Naive thymus-derived CD4-positive, alpha-beta T cell (primary cell): ENCODE data around the gene GMPS. TPM values are rescaled to one million over a fixed set of nuclear protein-coding genes. Genes with fewer than 3 reads are reported as not detected.
"Not testable (repeated sequence)": the region's sequence is repeated elsewhere in the genome, so short reads cannot be mapped to it uniquely, and the experiment has no call there.

Experiments
- ATAC-seq: fragments of 150-1000 bp; cut with Tn5 transposase; 2 replicates; pipeline ENCODE4 v1.10.0; 2021; ENCODE audit warnings: mild to moderate bottlenecking, moderate library complexity
- CTCF ChIA-PET: fragments of 350-600 bp; sonication (Branson Sonifier 250); formaldehyde crosslinking; loops from one replicate; lab custom pipeline; 2021; ENCODE audit warnings: antibody characterized with exemption; lab: Charles Lee
- POLR2A ChIA-PET: fragments of 350-600 bp; sonication (Branson Sonifier 250); formaldehyde crosslinking; loops from one replicate; lab custom pipeline; 2021; ENCODE audit warnings: antibody characterized with exemption, inconsistent platforms; lab: Charles Lee
- DNase-seq, 9 donors: peaks; one replicate each; pipeline versions ENCODE4 v3.0.0 to v3.0.0-alpha.2; 2020 to 2022; ENCODE audit warnings: mixed read lengths in 1 of 9
- H3K27ac ChIP-seq: one replicate; pipeline ENCODE4 v1.7.0; 2013; ENCODE audit warnings: mild to moderate bottlenecking, low read depth, low read length, moderate library complexity
- H3K27me3 ChIP-seq, 2 donors: one replicate each; pipeline ENCODE4 v1.7.0; 2013; ENCODE audit warnings: low read length in 2 of 2, mild to moderate bottlenecking in 2 of 2, moderate library complexity in 2 of 2; ENCODE audit not compliant: control insufficient read depth in 2 of 2, insufficient read depth in 2 of 2
- H3K36me3 ChIP-seq, 3 experiments: 1 replicate in 2 of 3; 2 replicates in 1 of 3; pipeline ENCODE4 v1.7.0; 2013; ENCODE audit warnings: low read length in 3 of 3, mild to moderate bottlenecking in 3 of 3, moderate library complexity in 1 of 3; ENCODE audit not compliant: insufficient read depth in 3 of 3, control insufficient read depth in 2 of 3
- H3K4me1 ChIP-seq, 2 donors: one replicate each; pipeline ENCODE4 v1.7.0; 2013; ENCODE audit warnings: low read length in 2 of 2, mild to moderate bottlenecking in 2 of 2, moderate library complexity in 1 of 2; ENCODE audit not compliant: control insufficient read depth in 2 of 2, insufficient read depth in 2 of 2
- H3K4me3 ChIP-seq: 2 replicates; pipeline ENCODE4 v1.7.0; 2013; ENCODE audit warnings: mild to moderate bottlenecking, low read length
- H3K9me3 ChIP-seq, 3 experiments: 1 replicate in 2 of 3; 2 replicates in 1 of 3; pipeline ENCODE4 v1.7.0; 2013; ENCODE audit warnings: low read length in 3 of 3; ENCODE audit not compliant: control insufficient read depth in 2 of 3
- H3K27ac Mint-ChIP-seq, 9 donors: one replicate each; pipeline ENCODE4 v1.8.0; 2020 to 2022; ENCODE audit warnings: mixed read lengths in 9 of 9, mild to moderate bottlenecking in 8 of 9, moderate library complexity in 5 of 9, inconsistent platforms in 2 of 9
- H3K27me3 Mint-ChIP-seq, 5 donors: one replicate each; pipeline ENCODE4 v1.8.0; 2021 to 2022; ENCODE audit warnings: mixed read lengths in 5 of 5, mild to moderate bottlenecking in 1 of 5
- H3K36me3 Mint-ChIP-seq, 5 donors: one replicate each; pipeline ENCODE4 v1.8.0; 2020 to 2022; ENCODE audit warnings: mixed read lengths in 5 of 5, mild to moderate bottlenecking in 3 of 5, inconsistent platforms in 1 of 5
- H3K4me1 Mint-ChIP-seq, 7 donors: one replicate each; pipeline ENCODE4 v1.8.0; 2020 to 2022; ENCODE audit warnings: mixed read lengths in 7 of 7, mild to moderate bottlenecking in 3 of 7, inconsistent platforms in 1 of 7
- H3K4me3 Mint-ChIP-seq, 10 donors: one replicate each; pipeline ENCODE4 v1.8.0; 2020 to 2022; ENCODE audit warnings: mild to moderate bottlenecking in 10 of 10, mixed read lengths in 10 of 10, moderate library complexity in 6 of 10, inconsistent platforms in 2 of 10
- H3K9me3 Mint-ChIP-seq, 11 donors: one replicate each; pipeline ENCODE4 v1.8.0; 2020 to 2022; ENCODE audit warnings: mixed read lengths in 11 of 11, mild to moderate bottlenecking in 4 of 11, inconsistent platforms in 1 of 11, moderate library complexity in 1 of 11
- intact Hi-C, 2 donors: fragments of 100-400 bp; cut with micrococcal nuclease; formaldehyde crosslinking; loops; one replicate each; pipeline ENCODE4 v1.15.1; 2023
- polyA plus RNA-seq, 2 donors: library from polyadenylated mRNA; unstranded; fragments of 300-500 nt; fragmentation: Illumina TruSeq; gene quantifications; one replicate each; pipeline ENCODE4 v1.2.3, GENCODE V29; 2021
- total RNA-seq, 6 experiments: library from RNA in 5 of 6; stranded (reverse) in 5 of 6; gene quantifications; 1 replicate in 5 of 6; 2 replicates in 1 of 6; pipeline ENCODE4 v1.2.3 and lab custom pipeline; 2021 to 2026

GMPS gene
- total and polyA plus RNA-seq, 7 experiments from 2014 or later, result 36.3 to 85.1 (median 47.5) TPM

GRCh38 chr3:155860424-155860823, 10.0 kb upstream of the GMPS start:
- POLR2A ChIA-PET, result interaction anchor here (1.7 kb wide), 1 partner anchor 9 kb away, joined by 4 read pairs; no protein-coding TSS in a partner anchor
- H3K36me3 ChIP-seq, DNase-seq, ATAC-seq, H3K4me3 ChIP-seq, H3K27me3 ChIP-seq, H3K27me3 Mint-ChIP-seq, H3K9me3 ChIP-seq, H3K4me3 Mint-ChIP-seq, H3K9me3 Mint-ChIP-seq, H3K36me3 Mint-ChIP-seq, H3K4me1 ChIP-seq, H3K27ac Mint-ChIP-seq, H3K27ac ChIP-seq: not testable (repeated sequence)
- CTCF ChIA-PET, result interaction anchor here (1.2 kb wide), 1 partner anchor 55 kb away, joined by 3 read pairs; no protein-coding TSS in a partner anchor
- peaks cover 0 to 34% (median 13%) of the 10 kb centered on the region in 7 donors for H3K4me1 Mint-ChIP-seq
- intact Hi-C loops, result loop anchor here in 1 of 2 donors (1.0 kb wide), 4 partner anchors 54 to 1526 kb away; partner anchors contain the start of gene C3orf33

GRCh38 chr3:155861476-155862183, 8.8 kb upstream of the GMPS start:
- DNase-seq (no peak), ATAC-seq (no peak)
- Histone ChIP-seq H3K27ac (no peak overlapping the region), H3K36me3 (no peaks in the 10 kb centered on the region), H3K9me3 (no peaks in the 10 kb centered on the region), H3K4me3 (no peak overlapping the region), H3K4me1 (no peaks in the 10 kb centered on the region), H3K27me3 (no peaks in the 10 kb centered on the region)
- Mint-ChIP-seq H3K9me3 (no peaks in the 10 kb centered on the region), H3K4me3 (peak overlapping the region in 2 of 10 donors; percentile 5 to 45), H3K36me3 (peaks cover 0 to 7% (median 0%) of the 10 kb centered on the region in 5 donors), H3K4me1 (peaks cover 0 to 34% (median 13%) of the 10 kb centered on the region in 7 donors), H3K27me3 (peaks cover 0 to 3% (median 0%) of the 10 kb centered on the region in 5 donors), H3K27ac (peak overlapping the region in 4 of 9 donors; percentile 2 to 85 (median 42))
- intact Hi-C loops, result loop anchor here (1.0 kb wide), 2 partner anchors 7 to 9 kb away; partner anchors contain the start of genes SLC33A1 (in 2 of the 2) and GMPS (in 1 of the 2)
- CTCF ChIA-PET, result interaction anchor here (1.2 kb wide), 2 partner anchors 55 to 57 kb away, joined by 4 to 5 read pairs; partner anchors contain the start of gene C3orf33
- POLR2A ChIA-PET, result interaction anchor here (0.6 to 1.7 kb wide), 4 partner anchors 8 to 1299 kb away, joined by 3 to 5 read pairs (median 4); partner anchors contain the start of genes CCNL1 and SLC33A1

- CTCF ChIA-PET, result interaction anchor here (1.2 kb wide), 2 partner anchors 56 to 57 kb away, joined by 4 to 5 read pairs; partner anchors contain the start of gene C3orf33
- not testable (repeated sequence) for H3K4me1 ChIP-seq, H3K9me3 ChIP-seq, H3K36me3 ChIP-seq, H3K4me3 ChIP-seq, H3K27me3 ChIP-seq, H3K9me3 Mint-ChIP-seq, H3K27ac ChIP-seq, H3K27me3 Mint-ChIP-seq, H3K36me3 Mint-ChIP-seq
- H3K4me1 Mint-ChIP-seq, result peaks cover 0 to 31% (median 13%) of the 10 kb centered on the region in 7 donors
- POLR2A ChIA-PET, result interaction anchor here (1.0 to 1.7 kb wide), 3 partner anchors 7 to 1298 kb away, joined by 3 to 5 read pairs (median 4); partner anchors contain the start of genes CCNL1 and SLC33A1
- ATAC-seq (peak; percentile 87), DNase-seq (peak in 8 of 9 donors; percentile 30 to 57 (median 46))
- peak overlapping the region in 7 of 9 donors; percentile 2 to 86 (median 76) for H3K27ac Mint-ChIP-seq
- peak overlapping the region in 6 of 10 donors; percentile 32 to 71 (median 48) for H3K4me3 Mint-ChIP-seq
- intact Hi-C loops, result loop anchor here (1.0 kb wide), 2 partner anchors 8 kb away; partner anchors contain the start of genes SLC33A1 (in 2 of the 2) and GMPS (in 1 of the 2)
Observed at GRCh38 chr3:155862290-155862982, 8.0 kb upstream of the GMPS start.

- H3K4me1 ChIP-seq, result no peaks in the 10 kb centered on the region
- peak overlapping the region in 1 of 10 donors; percentile 45 for H3K4me3 Mint-ChIP-seq
- H3K27ac ChIP-seq, result no peak overlapping the region
- H3K27me3 ChIP-seq, result no peaks in the 10 kb centered on the region
- H3K36me3 ChIP-seq, result no peaks in the 10 kb centered on the region
- no peaks in the 10 kb centered on the region for H3K9me3 ChIP-seq
- no peaks in the 10 kb centered on the region for H3K27me3 Mint-ChIP-seq
- ATAC-seq (no peak), DNase-seq (no peak)
- peaks cover 0 to 7% (median 0%) of the 10 kb centered on the region in 5 donors for H3K36me3 Mint-ChIP-seq
- H3K4me1 Mint-ChIP-seq, result peaks cover 0 to 31% (median 13%) of the 10 kb centered on the region in 7 donors
- no peaks in the 10 kb centered on the region for H3K9me3 Mint-ChIP-seq
- H3K4me3 ChIP-seq, result no peak overlapping the region
- intact Hi-C loops, result no loop called here
- ChIA-PET CTCF (interaction anchor here (1.2 kb wide), 2 partner anchors 57 to 58 kb away, joined by 4 to 5 read pairs; partner anchors contain the start of gene C3orf33), POLR2A (interaction anchor here (1.2 kb wide), 1 partner anchor 57 kb away, joined by 3 read pairs; no protein-coding TSS in a partner anchor)
- peak overlapping the region in 4 of 9 donors; percentile 2 to 85 (median 53) for H3K27ac Mint-ChIP-seq
Observed at GRCh38 chr3:155863072-155863784, 7.2 kb upstream of the GMPS start.

- Mint-ChIP-seq H3K4me3 (peak overlapping the region; percentile 88 to 98 (median 94)), H3K4me1 (peaks cover 17 to 33% (median 24%) of the 10 kb centered on the region in 7 donors), H3K27ac (peak overlapping the region; percentile 89 to 97 (median 96))
Observed at GRCh38 chr3:155869691-155870090, 759 bp upstream of the GMPS start.

More at GRCh38 chr3:155869691-155870090, 759 bp upstream of the GMPS start:
- no peaks in the 10 kb centered on the region for H3K9me3 Mint-ChIP-seq
- H3K4me1 ChIP-seq, result peaks cover 8% of the 10 kb centered on the region in 2 donors
- POLR2A ChIA-PET, result interaction anchor here (0.6 to 4.1 kb wide), 10 partner anchors 8 to 1548 kb away, joined by 3 to 34 read pairs (median 4); partner anchors contain the start of genes C3orf33, CCNL1 and SLC33A1
- H3K36me3 Mint-ChIP-seq, result peaks cover 0 to 3% (median 0%) of the 10 kb centered on the region in 5 donors
- no peak for DNase-seq
- intact Hi-C loops, result loop anchor here (1.0 to 5.0 kb wide), 14 partner anchors 7 to 1547 kb away; partner anchors contain the start of genes C3orf33 (in 2 of the 2), SLC33A1 (in 2 of the 2), CCNL1 (in 1 of the 2) and DHX36 (in 1 of the 2)
- H3K27ac ChIP-seq, result peak overlapping the region; percentile 94
- CTCF ChIA-PET, result interaction anchor here (0.8 to 1.6 kb wide), 5 partner anchors 12 to 115 kb away, joined by 3 to 12 read pairs (median 4); partner anchors contain the start of genes C3orf33 and SLC33A1
- no peaks in the 10 kb centered on the region for H3K27me3 ChIP-seq
- H3K4me3 ChIP-seq, result peak overlapping the region; percentile 72
- ATAC-seq, result no peak
- no peaks in the 10 kb centered on the region for H3K9me3 ChIP-seq
- H3K27me3 Mint-ChIP-seq, result no peaks in the 10 kb centered on the region
- H3K36me3 ChIP-seq, result peaks cover 0 to 9% (median 0%) of the 10 kb centered on the region in 3 experiments
